ENCODE results near the gene IL36RN. TPM values are rescaled to one million over a fixed set of nuclear protein-coding genes. Genes with fewer than 3 reads are reported as not detected.

The IL36RN gene
- total and polyA plus RNA-seq, 2 experiments from 2014 or later, result not detected

DNA sequence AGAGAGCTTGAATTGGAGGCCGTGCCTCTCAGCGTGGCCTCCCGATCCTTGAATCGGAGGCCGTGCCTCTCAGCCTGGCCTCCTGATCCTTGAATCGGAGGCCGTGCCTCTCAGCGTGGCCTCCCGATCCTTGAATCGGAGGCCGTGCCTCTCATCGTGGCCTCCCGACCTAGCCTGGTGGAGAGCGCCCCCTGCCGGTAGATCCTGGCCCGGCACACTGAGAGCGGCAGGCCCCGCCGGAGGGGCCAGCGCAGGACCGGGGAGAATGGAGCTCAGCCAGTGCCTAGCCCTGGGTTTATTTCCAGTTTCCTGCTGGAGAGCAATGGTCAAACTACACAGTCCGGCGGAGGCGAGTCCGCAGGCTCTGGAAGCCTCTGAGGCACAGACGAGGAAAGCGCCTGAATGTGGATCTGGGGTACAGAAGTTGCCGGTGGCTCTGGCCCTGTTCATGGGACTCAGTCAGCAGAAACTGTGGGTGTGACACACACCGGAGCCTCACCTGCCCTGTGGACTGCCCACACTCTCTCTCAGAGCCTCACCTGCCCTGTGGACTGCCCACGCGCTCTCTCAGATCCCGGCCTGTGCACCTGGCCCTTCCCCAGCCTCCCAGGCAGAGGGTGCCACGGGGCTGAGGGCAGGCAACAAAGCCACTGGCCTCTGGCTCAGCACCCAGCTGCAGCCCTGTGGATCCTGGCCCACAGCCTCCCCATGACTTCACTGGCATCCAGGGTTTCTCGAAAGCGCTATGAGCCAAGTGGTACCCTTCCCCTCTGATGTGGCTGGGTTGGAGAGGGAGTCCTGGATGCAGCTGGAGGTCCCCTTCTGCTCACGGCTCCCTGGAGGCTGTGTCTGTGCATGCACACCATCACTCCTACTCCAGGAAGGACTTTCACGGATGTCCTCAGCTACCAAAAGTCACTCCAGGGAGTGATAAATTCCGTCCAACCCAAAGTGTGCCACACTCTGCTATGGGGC lies 7.8 kb upstream of the IL36RN start:
- TF ChIP-seq, protein P1, sequence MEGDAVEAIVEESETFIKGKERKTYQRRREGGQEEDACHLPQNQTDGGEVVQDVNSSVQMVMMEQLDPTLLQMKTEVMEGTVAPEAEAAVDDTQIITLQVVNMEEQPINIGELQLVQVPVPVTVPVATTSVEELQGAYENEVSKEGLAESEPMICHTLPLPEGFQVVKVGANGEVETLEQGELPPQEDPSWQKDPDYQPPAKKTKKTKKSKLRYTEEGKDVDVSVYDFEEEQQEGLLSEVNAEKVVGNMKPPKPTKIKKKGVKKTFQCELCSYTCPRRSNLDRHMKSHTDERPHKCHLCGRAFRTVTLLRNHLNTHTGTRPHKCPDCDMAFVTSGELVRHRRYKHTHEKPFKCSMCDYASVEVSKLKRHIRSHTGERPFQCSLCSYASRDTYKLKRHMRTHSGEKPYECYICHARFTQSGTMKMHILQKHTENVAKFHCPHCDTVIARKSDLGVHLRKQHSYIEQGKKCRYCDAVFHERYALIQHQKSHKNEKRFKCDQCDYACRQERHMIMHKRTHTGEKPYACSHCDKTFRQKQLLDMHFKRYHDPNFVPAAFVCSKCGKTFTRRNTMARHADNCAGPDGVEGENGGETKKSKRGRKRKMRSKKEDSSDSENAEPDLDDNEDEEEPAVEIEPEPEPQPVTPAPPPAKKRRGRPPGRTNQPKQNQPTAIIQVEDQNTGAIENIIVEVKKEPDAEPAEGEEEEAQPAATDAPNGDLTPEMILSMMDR (IDR thresholded peaks at IDR 0.05; ENCODE audit: low read depth, low read length), result no peak
- DNase-seq (ENCODE audit: low read depth in 1 of 2, low spot score in 1 of 2), result no peak
- no peak overlapping the region for H3K4me3 ChIP-seq
- H3K4me1 ChIP-seq (ENCODE audit: low read depth), result no peaks in the 10 kb centered on the region
- peaks cover 3% of the 10 kb centered on the region for H3K9me3 ChIP-seq (ENCODE audit: low read depth)
- H3K27me3 ChIP-seq, result no peaks in the 10 kb centered on the region
- H3K27ac ChIP-seq, result no peak overlapping the region
- H3K36me3 ChIP-seq, result no peaks in the 10 kb centered on the region

DNA sequence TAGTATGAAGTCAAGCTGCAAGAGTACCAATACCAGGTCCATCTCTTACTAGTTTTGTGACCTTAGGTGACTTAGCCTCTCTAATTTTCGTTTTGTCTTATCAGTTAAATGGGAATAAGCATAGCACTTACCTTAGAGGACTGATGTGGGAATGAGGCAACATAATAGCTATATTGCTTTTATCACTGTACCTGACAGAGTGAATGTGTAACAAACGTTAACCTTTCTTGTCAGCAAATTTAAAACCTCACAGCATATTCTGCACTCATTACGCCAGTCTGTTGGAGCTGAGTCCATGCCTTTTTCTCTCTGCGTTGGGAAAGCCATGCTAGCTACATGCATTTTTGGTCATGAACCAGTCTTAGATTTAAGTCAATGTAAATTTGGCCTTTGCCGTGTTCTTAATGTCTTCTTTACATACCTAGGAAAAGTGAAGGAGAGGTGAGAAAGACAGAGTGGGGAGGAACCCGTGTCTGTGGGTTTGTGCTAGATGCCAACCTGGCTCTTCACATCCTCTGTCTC lies 6.5 kb upstream of the IL36RN start, which contains the start of gene IL36B:
Gene IL36B, minus strand, starts transcription at position 472 of the 522 bp plus-strand sequence.
- H3K4me1 ChIP-seq (ENCODE audit: low read depth), result no peaks in the 10 kb centered on the region
- no peaks in the 10 kb centered on the region for H3K36me3 ChIP-seq
- no peaks in the 10 kb centered on the region for H3K9me3 ChIP-seq (ENCODE audit: low read depth)
- no peak for DNase-seq (ENCODE audit: low read depth in 1 of 2, low spot score in 1 of 2)
- no peaks in the 10 kb centered on the region for H3K27me3 ChIP-seq
- TF ChIP-seq, protein P1 (IDR thresholded peaks at IDR 0.05; ENCODE audit: low read depth, low read length), result no peak
- no peak within 1 kb of the TSS for H3K4me3 ChIP-seq
- H3K27ac ChIP-seq, result no peak within 1 kb of the TSS

DNA sequence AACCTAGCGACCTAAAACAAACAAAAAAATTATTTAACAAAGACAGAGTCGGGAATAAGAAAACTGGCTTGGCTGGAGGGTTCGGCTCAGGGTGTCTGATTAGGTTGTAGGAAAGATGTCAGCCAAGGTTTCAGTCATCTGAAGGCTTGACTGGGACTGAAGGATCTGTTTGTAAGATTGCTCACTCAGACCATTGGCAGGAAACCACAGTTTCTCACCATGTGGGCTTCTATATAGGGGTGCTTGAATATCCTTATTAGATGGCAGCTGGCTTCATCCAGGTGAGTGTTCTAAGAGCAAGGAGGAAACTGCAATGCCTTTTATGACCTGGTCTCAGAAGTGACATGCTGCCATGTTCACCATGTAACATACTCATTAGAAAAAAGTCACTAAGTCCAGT lies 5.3 kb upstream of the IL36RN start:
- TF ChIP-seq, protein P1 (IDR thresholded peaks at IDR 0.05; ENCODE audit: low read depth, low read length), result no peak
- Histone ChIP-seq H3K27me3 (no peaks in the 10 kb centered on the region), H3K27ac (no peak overlapping the region), H3K36me3 (no peaks in the 10 kb centered on the region), H3K9me3 (ENCODE audit: low read depth) (no peaks in the 10 kb centered on the region), H3K4me3 (no peak overlapping the region), H3K4me1 (ENCODE audit: low read depth) (no peaks in the 10 kb centered on the region)
- DNase-seq (ENCODE audit: low read depth in 1 of 2, low spot score in 1 of 2), result no peak

DNA sequence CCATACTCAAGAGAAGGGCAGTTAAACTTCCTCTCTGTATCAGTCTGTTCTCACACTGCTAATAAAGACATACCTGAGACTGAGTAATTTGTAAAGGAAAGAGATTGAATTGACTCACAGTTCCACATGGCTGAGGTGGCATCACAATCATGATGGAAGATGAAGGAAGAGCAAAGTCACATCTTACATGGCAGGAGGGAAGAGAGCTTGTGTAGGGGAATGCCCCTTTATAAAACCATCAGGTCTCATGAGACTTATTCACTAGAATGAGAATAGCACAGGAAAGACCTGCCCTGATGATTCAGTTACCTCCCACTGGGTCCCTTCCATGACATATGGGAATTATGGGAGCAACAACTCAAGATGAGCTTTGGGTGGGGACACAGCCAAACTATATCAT lies 4.9 kb upstream of the IL36RN start:
- DNase-seq (ENCODE audit: low read depth in 1 of 2, low spot score in 1 of 2), result no peak
- Histone ChIP-seq H3K4me3 (no peak overlapping the region), H3K36me3 (no peaks in the 10 kb centered on the region), H3K27me3 (no peaks in the 10 kb centered on the region), H3K27ac (no peak overlapping the region), H3K9me3 (ENCODE audit: low read depth) (no peaks in the 10 kb centered on the region), H3K4me1 (ENCODE audit: low read depth) (no peaks in the 10 kb centered on the region)
- TF ChIP-seq, protein P1 (IDR thresholded peaks at IDR 0.05; ENCODE audit: low read depth, low read length), result no peak

DNA sequence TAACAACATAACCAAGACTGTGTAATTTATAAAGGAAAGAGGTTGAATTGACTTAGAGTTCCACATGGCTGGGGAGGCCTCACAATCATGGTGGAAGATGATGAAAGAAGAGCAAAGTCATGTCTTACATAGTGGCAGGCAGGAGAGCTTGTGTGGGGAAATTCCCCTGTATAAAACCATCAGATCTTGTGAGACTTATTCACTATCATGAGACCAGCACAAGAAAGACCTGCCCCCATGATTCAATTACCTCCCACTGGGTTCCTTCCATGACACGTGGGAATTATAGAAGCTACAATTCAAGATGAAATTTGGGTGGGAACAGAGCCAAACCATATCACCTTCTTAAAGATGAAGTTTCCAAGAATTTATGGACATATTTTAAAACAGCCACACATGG lies 2.5 kb upstream of the IL36RN start:
- no peaks in the 10 kb centered on the region for H3K9me3 ChIP-seq (ENCODE audit: low read depth)
- H3K36me3 ChIP-seq, result no peaks in the 10 kb centered on the region
- H3K4me1 ChIP-seq (ENCODE audit: low read depth), result no peaks in the 10 kb centered on the region
- TF ChIP-seq, protein P1 (IDR thresholded peaks at IDR 0.05; ENCODE audit: low read depth, low read length), result no peak
- DNase-seq (ENCODE audit: low read depth in 1 of 2, low spot score in 1 of 2), result no peak
- no peak overlapping the region for H3K4me3 ChIP-seq
- H3K27ac ChIP-seq, result no peak overlapping the region
- no peaks in the 10 kb centered on the region for H3K27me3 ChIP-seq

Data from cardiac muscle cell (in vitro differentiated cells and primary cell).